ENCODE measurements around the gene UFC1. TPM values are rescaled to one million over a fixed set of nuclear protein-coding genes. Genes with fewer than 3 reads are reported as not detected.

The UFC1 gene
- total and polyA plus RNA-seq, 2 of the 13 experiments (the other 11 are each of a cell fraction or from before 2014, with no cell fraction given) = 72.8 to 85.2 TPM

DNA sequence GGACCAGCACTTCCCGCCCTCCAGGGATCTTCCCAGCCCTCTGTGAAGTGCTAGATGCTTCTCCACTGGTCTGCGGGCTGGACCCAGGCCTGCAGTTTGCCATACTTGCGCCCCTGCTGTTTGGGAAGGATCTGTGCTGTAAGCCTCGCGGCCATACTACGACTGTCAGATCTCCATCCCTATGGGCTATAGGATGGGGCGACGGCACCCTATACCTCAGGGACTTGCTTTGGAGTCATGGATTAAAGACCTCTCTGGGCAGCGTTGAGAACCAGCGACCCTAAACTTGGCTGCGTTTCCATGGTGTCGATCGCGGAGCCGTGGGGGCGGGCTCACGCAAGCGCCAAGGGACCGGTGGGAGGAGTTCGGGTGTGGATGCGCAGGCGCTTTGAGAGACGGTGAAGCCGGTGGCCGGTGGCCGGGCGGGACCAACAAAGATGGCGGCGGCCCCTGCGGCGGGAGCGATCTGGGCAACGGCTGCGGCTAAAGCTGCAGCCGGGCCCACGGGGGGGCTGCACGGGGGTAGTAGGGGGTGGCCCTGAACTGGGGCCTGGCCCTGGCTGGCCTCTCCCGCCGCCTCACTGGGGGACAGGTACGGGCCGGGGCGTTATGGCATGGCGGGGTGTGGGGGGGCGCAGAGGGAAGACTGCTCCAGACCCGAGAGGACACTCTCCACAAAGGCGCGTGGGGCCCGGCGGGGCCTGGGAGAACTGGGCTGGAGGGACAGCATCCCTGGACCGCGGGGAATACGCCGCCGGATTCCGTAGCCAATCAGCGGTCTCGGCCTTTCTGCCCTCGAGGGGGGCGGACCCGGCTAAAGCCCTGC is 5.5 kb downstream of the UFC1 start, which contains the start of gene USP21 (continued):
- TF ChIP-seq, protein P1, sequence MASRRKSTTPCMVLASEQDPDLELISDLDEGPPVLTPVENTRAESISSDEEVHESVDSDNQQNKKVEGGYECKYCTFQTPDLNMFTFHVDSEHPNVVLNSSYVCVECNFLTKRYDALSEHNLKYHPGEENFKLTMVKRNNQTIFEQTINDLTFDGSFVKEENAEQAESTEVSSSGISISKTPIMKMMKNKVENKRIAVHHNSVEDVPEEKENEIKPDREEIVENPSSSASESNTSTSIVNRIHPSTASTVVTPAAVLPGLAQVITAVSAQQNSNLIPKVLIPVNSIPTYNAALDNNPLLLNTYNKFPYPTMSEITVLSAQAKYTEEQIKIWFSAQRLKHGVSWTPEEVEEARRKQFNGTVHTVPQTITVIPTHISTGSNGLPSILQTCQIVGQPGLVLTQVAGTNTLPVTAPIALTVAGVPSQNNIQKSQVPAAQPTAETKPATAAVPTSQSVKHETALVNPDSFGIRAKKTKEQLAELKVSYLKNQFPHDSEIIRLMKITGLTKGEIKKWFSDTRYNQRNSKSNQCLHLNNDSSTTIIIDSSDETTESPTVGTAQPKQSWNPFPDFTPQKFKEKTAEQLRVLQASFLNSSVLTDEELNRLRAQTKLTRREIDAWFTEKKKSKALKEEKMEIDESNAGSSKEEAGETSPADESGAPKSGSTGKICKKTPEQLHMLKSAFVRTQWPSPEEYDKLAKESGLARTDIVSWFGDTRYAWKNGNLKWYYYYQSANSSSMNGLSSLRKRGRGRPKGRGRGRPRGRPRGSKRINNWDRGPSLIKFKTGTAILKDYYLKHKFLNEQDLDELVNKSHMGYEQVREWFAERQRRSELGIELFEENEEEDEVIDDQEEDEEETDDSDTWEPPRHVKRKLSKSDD (CRISPR knock-in tag; IDR thresholded peaks at IDR 0.05; ENCODE audit: low read depth) = peak; percentile 76; the same call in 1 of the 2 replicates
- TF ChIP-seq DR1 (CRISPR knock-in tag; IDR thresholded peaks at IDR 0.05) (no peak), ZSCAN30 (CRISPR knock-in tag; IDR thresholded peaks at IDR 0.05) (no peak), ZBTB38 (CRISPR knock-in tag; IDR thresholded peaks at IDR 0.05) (peak; percentile 64), KLF11 (CRISPR knock-in tag; IDR thresholded peaks at IDR 0.05) (no peak), ZNF747 (CRISPR knock-in tag; IDR thresholded peaks at IDR 0.05; ENCODE audit: borderline replicate concordance) (peak; percentile 17; the same call in 1 of the 2 replicates), SRSF4 (IDR thresholded peaks at IDR 0.05; ENCODE audit: low read depth, low read length, poor library complexity, severe bottlenecking) (no peak), ZNF354B (CRISPR knock-in tag; IDR thresholded peaks at IDR 0.05) (no peak), ZBTB3 (CRISPR knock-in tag; IDR thresholded peaks at IDR 0.05; ENCODE audit: borderline replicate concordance, low read depth) (no peak), RFXANK (CRISPR knock-in tag; IDR thresholded peaks at IDR 0.05) (no peak), ZSCAN25 (CRISPR knock-in tag; IDR thresholded peaks at IDR 0.05) (peak; percentile 37; the same call in 1 of the 2 replicates), KLF9 (CRISPR knock-in tag; IDR thresholded peaks at IDR 0.05; ENCODE audit: low read depth) (no peak), SNRNP70 (IDR thresholded peaks at IDR 0.05; ENCODE audit: low read depth, low read length) (no peak), CBX1 (IDR thresholded peaks at IDR 0.05; ENCODE audit: low read depth) (no peak), PLRG1 (conservative IDR thresholded peaks at IDR 0.05) (no peak), SPEN (CRISPR knock-in tag; IDR thresholded peaks at IDR 0.05; ENCODE audit: low read depth) (peak; percentile 34; the same call in 1 of the 2 replicates), KDM4B (CRISPR knock-in tag; IDR thresholded peaks at IDR 0.05) (no peak), SIX1 (CRISPR knock-in tag; IDR thresholded peaks at IDR 0.05; ENCODE audit: borderline replicate concordance) (no peak), FLYWCH1 (CRISPR knock-in tag; IDR thresholded peaks at IDR 0.05) (no peak), POLR2AphosphoS2 (IDR thresholded peaks at IDR 0.05; ENCODE audit: low read depth, low read length) (no peak), RFXAP (CRISPR knock-in tag; IDR thresholded peaks at IDR 0.05; ENCODE audit: borderline replicate concordance) (no peak), RFX3 (CRISPR knock-in tag; IDR thresholded peaks at IDR 0.05) (peak; percentile 49; the same call in 1 of the 2 replicates), ZSCAN22 (CRISPR knock-in tag; IDR thresholded peaks at IDR 0.05) (no peak)
- TF ChIP-seq, protein P2, sequence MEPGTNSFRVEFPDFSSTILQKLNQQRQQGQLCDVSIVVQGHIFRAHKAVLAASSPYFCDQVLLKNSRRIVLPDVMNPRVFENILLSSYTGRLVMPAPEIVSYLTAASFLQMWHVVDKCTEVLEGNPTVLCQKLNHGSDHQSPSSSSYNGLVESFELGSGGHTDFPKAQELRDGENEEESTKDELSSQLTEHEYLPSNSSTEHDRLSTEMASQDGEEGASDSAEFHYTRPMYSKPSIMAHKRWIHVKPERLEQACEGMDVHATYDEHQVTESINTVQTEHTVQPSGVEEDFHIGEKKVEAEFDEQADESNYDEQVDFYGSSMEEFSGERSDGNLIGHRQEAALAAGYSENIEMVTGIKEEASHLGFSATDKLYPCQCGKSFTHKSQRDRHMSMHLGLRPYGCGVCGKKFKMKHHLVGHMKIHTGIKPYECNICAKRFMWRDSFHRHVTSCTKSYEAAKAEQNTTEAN (CRISPR knock-in tag; conservative IDR thresholded peaks at IDR 0.05) = no peak
- TF ChIP-seq, protein P3, sequence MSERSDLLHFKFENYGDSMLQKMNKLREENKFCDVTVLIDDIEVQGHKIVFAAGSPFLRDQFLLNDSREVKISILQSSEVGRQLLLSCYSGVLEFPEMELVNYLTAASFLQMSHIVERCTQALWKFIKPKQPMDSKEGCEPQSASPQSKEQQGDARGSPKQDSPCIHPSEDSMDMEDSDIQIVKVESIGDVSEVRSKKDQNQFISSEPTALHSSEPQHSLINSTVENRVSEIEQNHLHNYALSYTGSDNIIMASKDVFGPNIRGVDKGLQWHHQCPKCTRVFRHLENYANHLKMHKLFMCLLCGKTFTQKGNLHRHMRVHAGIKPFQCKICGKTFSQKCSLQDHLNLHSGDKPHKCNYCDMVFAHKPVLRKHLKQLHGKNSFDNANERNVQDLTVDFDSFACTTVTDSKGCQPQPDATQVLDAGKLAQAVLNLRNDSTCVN (CRISPR knock-in tag; IDR thresholded peaks at IDR 0.05; ENCODE audit: borderline replicate concordance) = peak; percentile 23; the same call in 1 of the 2 replicates

All from HepG2 (cell line).